HG03175 (cell line): ENCODE measurements around the gene SYT9.
"Not testable (repeated sequence)": the region's sequence is repeated elsewhere in the genome, so short reads cannot be mapped to it uniquely, and the experiment has no call there.

Experiments used
- ATAC-seq: cut with Tn5 transposase; IDR thresholded peaks from one replicate; pipeline ENCODE4 v1.9.1; 2021; ENCODE audit warnings: mild to moderate bottlenecking, moderate library complexity; ENCODE audit not compliant: unreplicated experiment

SYT9 gene

GRCh38 chr11:7335442-7335841 is 83.7 kb downstream of the SYT9 start:
- not testable (repeated sequence) for ATAC-seq

- no peak for ATAC-seq
Measured at GRCh38 chr11:7341551-7341950, 89.8 kb downstream of the SYT9 start.

- ATAC-seq = no peak
Measured at GRCh38 chr11:7347611-7348431, 96.1 kb downstream of the SYT9 start.

GRCh38 chr11:7348432-7349304 is 97.0 kb downstream of the SYT9 start:
- ATAC-seq = no peak

GRCh38 chr11:7351228-7351627 is 99.5 kb downstream of the SYT9 start:
- ATAC-seq = no peak

GRCh38 chr11:7353100-7353499 is 101.4 kb downstream of the SYT9 start:
- peak; percentile 69 for ATAC-seq

GRCh38 chr11:7364660-7365059 is 113.0 kb downstream of the SYT9 start:
- no peak for ATAC-seq

GRCh38 chr11:7367803-7368202 is 116.1 kb downstream of the SYT9 start:
- no peak for ATAC-seq

- ATAC-seq = no peak
Measured at GRCh38 chr11:7376386-7376785, 124.7 kb downstream of the SYT9 start.

- ATAC-seq = no peak
Measured at GRCh38 chr11:7381937-7382336, 130.2 kb downstream of the SYT9 start.

- no peak for ATAC-seq
Measured at GRCh38 chr11:7383406-7383805, 131.7 kb downstream of the SYT9 start.

GRCh38 chr11:7384691-7385090 is 133.0 kb downstream of the SYT9 start:
- no peak for ATAC-seq

- ATAC-seq = no peak
Measured at GRCh38 chr11:7385532-7385931, 133.8 kb downstream of the SYT9 start.

- no peak for ATAC-seq
Measured at GRCh38 chr11:7413961-7414915, 162.5 kb downstream of the SYT9 start.

GRCh38 chr11:7414973-7415817 is 163.5 kb downstream of the SYT9 start:
- no peak for ATAC-seq

- ATAC-seq = no peak
Measured at GRCh38 chr11:7416080-7416479, 164.4 kb downstream of the SYT9 start.

GRCh38 chr11:7417328-7417727 is 165.6 kb downstream of the SYT9 start:
- ATAC-seq = no peak

GRCh38 chr11:7418061-7418460 is 166.4 kb downstream of the SYT9 start:
- no peak for ATAC-seq

- ATAC-seq = no peak
Measured at GRCh38 chr11:7418906-7419305, 167.2 kb downstream of the SYT9 start.

GRCh38 chr11:7421136-7421535 is 169.4 kb downstream of the SYT9 start:
- no peak for ATAC-seq
